Sciatic nerve (tissue), 2 donors: ENCODE measurements around the gene SDC3. TPM values are rescaled to one million over a fixed set of nuclear protein-coding genes. Genes with fewer than 3 reads are reported as not detected.

ENCODE experiments used
- ATAC-seq: fragments of 200-7000 bp; cut with Tn5 transposase; one replicate; pipeline ENCODE4 v1.9.1; 2020; ENCODE audit warnings: mild to moderate bottlenecking, moderate library complexity
- DNase-seq: peaks from one replicate; pipeline ENCODE4 v3.0.0-alpha.2; 2020; ENCODE audit warnings: low spot score
- intact Hi-C: fragments of 100-400 bp; cut with DNase I; formaldehyde crosslinking; loops from one replicate; pipeline ENCODE4 v1.14.2; 2022
- total RNA-seq: library from RNA; stranded (reverse); fragmentation: NEBNext Ultra II Directional; extraction: Animal tissue kit (Norgen Biotek cat#: 25700); gene quantifications from one replicate; pipeline ENCODE4 v1.2.1, GENCODE V29; 2021
- donor health status: DM: no; HTN: no; CAD: no.
- donor health status: DM: no; HTN: no; CAD: no.

SDC3 gene
- total RNA-seq, 1 donor from 2014 or later, result 84.9 TPM

GRCh38 chr1:30882678-30883388 lies 25.7 kb downstream of the SDC3 start:
- ATAC-seq, result no peak
- DNase-seq, result no peak
- intact Hi-C loops, result no loop called here

- intact Hi-C loops, result no loop called here
- ATAC-seq (no peak), DNase-seq (no peak)
These were observed 27.0 kb downstream of the SDC3 start for GRCh38 chr1:30881319-30882181.

- no peak for DNase-seq
- no peak for ATAC-seq
- intact Hi-C loops, result no loop called here
These were observed 27.8 kb downstream of the SDC3 start for GRCh38 chr1:30880678-30881318.

GRCh38 chr1:30879940-30880677 lies 28.4 kb downstream of the SDC3 start:
- intact Hi-C loops, result no loop called here
- no peak for DNase-seq
- no peak for ATAC-seq

GRCh38 chr1:30879126-30879786 lies 29.3 kb downstream of the SDC3 start:
- intact Hi-C loops, result no loop called here
- ATAC-seq, result no peak
- DNase-seq, result no peak

- intact Hi-C loops, result no loop called here
- ATAC-seq (no peak), DNase-seq (no peak)
These were observed 30.0 kb downstream of the SDC3 start for GRCh38 chr1:30878559-30878958.

- no peak for ATAC-seq
- intact Hi-C loops, result no loop called here
- DNase-seq, result no peak
These were observed 30.5 kb downstream of the SDC3 start for GRCh38 chr1:30878016-30878415.

GRCh38 chr1:30877205-30877912 lies 31.2 kb downstream of the SDC3 start:
- DNase-seq (peak; percentile 83), ATAC-seq (peak; percentile 90)
- intact Hi-C loops, result no loop called here

- DNase-seq (no peak), ATAC-seq (no peak)
- intact Hi-C loops, result no loop called here
These were observed 31.9 kb downstream of the SDC3 start for GRCh38 chr1:30876451-30877204.

GRCh38 chr1:30875916-30876315 lies 32.6 kb downstream of the SDC3 start:
- intact Hi-C loops, result no loop called here
- ATAC-seq, result no peak

GRCh38 chr1:30875197-30875596 lies 33.4 kb downstream of the SDC3 start:
- DNase-seq, result no peak
- intact Hi-C loops, result no loop called here
- ATAC-seq, result no peak

More at GRCh38 chr1:30875916-30876315, 32.6 kb downstream of the SDC3 start:
- no peak for DNase-seq

- DNase-seq, result no peak
- no peak for ATAC-seq
- intact Hi-C loops, result no loop called here
These were observed 34.4 kb downstream of the SDC3 start for GRCh38 chr1:30874176-30874575.

GRCh38 chr1:30872948-30873263 lies 35.7 kb downstream of the SDC3 start:
- ATAC-seq (no peak), DNase-seq (no peak)
- intact Hi-C loops, result no loop called here

GRCh38 chr1:30872033-30872947 lies 36.3 kb downstream of the SDC3 start:
- intact Hi-C loops, result no loop called here
- DNase-seq, result no peak
- no peak for ATAC-seq

GRCh38 chr1:30871276-30871871 lies 37.2 kb downstream of the SDC3 start:
- intact Hi-C loops, result no loop called here
- ATAC-seq, result no peak

GRCh38 chr1:30870656-30871055 lies 37.9 kb downstream of the SDC3 start:
- intact Hi-C loops, result no loop called here
- ATAC-seq (no peak), DNase-seq (no peak)

More at GRCh38 chr1:30871276-30871871, 37.2 kb downstream of the SDC3 start:
- DNase-seq, result no peak
